ENCODE data around the gene WWOX.

WWOX gene

DNA sequence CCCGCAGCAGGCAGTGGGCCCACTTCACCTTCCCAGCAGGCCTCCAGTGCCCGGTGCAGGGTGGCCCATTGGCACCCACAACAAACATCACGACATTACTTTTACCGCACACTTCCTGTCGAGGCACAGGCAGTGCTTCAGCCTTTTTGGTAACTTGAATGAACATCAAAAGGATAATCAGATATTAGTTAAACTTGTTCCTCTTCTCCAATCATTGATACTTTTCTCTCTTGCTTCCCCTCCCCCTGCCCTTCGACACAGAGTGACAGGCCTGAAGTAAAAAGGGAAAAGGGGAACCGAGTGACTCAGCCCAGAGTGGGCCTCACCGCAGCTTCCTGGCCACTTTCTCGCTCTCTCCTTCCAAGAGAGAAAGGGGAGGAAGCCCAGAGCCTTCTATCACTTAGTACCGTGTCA lies 994.1 kb downstream of the WWOX start:
- DNase-seq (ENCODE audit: low read depth in 2 of 2), result no peak

DNA sequence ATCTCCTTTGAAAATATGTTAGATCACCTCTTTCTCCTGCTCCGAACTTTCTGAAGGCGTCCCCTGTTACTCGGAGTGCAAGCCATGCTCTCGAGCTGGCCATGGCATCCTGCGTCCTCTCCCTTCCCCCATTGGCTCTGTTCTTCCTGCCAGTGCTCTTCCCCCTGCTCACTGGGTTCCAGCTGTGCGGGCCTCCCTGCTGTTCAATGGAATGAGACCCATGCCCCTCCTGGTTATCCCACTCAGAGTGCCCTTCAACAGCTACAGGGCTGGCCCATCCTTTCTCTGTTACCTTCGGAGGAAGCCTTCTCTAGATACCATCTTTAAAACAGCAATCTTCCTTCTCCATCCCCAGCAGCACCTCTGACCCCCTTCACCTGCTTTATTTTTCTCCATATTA lies 996.8 kb downstream of the WWOX start:
- DNase-seq (ENCODE audit: low read depth in 2 of 2), result no peak

DNA sequence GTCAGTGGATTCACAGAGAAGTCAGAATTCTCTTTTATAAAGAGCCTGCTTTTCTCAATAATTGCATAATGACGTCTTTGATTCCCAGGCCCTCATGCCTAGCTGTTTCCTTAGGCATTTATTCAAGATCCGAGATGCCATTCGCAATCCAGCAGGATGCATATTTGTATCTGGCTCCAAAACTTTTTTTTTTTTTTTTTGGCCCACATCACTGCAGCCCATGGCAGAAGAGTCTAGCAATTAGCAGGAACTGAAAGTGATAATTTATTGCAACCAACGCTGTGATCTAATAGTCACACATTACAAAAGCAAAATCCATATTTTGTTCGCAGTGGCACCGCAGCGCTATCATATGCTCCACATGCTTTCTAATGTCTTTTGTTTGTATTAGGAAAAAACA lies 997.7 kb downstream of the WWOX start:
- no peak for DNase-seq (ENCODE audit: low read depth in 2 of 2)

DNA sequence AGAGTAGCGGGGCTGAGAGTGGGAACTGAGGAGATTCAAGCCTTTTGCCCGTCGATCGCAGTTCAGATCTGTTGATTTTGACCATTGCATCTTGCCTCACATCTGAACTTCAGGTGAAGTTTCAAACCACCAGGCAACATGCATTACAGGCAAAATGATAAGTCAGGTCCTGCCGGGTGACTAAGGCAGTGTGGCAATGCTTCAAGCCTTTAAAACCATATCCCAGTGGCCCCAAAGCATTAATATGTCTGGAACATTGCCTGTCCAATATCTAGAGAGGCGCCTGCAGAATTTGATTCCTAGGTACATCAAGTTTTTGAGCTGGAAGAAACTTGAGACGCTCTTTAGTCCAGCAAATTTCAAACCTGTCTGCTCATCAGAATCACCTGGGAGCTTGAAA lies 998.3 kb downstream of the WWOX start:
- no peak for DNase-seq (ENCODE audit: low read depth in 2 of 2)

DNA sequence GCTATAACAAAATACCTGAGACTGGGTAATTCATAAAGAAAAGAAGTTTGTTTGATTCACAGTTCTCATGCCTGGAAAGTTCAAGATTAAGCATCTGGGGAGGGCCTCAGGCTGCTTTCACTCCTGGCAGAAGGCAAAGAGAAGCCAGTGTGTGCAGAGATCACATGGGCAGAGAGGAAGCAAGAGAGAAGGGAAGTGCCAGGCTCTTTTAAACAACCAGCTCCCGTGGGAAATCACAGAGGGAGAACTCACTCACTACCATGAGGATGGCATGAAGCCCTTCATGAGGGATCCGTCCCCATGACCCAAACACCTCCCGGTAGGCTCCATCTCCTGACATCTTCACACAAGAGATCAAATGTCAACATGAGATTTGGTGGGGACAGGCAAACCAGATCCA lies 999.5 kb downstream of the WWOX start:
- DNase-seq (ENCODE audit: low read depth in 2 of 2), result no peak

DNA sequence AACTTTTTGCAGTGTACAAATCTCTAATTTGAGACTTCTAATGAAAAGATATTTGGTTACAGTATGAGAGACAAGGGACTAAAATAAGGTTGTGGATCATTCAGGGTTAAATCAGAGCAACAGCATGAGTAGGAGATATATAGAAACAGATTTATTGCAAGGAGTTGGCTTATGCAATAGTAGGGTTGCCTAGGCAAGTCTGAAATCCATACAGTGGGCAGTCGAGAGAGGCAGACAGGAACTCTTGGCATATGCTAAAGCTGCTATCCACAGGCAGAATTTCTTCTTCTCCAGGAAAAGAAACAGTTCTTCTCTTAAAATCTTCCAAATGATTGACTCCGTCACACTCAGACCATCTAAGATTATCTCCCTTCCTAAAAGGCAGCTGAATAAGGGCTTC lies 1000.3 kb downstream of the WWOX start:
- no peak for DNase-seq (ENCODE audit: low read depth in 2 of 2)

DNA sequence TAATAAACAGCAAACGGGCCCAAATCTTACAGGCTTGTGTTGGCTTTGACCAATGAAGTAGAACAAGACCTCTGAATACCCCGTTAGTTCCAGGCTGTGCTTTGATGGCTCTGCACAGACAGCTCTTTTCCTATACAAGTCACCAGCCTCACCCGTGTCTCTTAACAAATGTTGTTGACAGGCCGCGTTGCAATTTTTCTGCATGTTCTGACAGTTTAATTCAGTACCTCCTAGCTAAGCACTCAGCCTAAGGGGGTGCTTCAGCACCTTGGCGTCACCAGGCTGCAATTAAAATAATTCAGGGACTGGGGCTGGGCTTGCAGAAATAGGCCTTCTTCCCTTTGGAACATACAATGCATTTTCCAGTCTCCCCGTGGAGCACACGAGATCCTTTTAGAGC lies 1001.0 kb downstream of the WWOX start:
- DNase-seq (ENCODE audit: low read depth in 2 of 2), result no peak

DNA sequence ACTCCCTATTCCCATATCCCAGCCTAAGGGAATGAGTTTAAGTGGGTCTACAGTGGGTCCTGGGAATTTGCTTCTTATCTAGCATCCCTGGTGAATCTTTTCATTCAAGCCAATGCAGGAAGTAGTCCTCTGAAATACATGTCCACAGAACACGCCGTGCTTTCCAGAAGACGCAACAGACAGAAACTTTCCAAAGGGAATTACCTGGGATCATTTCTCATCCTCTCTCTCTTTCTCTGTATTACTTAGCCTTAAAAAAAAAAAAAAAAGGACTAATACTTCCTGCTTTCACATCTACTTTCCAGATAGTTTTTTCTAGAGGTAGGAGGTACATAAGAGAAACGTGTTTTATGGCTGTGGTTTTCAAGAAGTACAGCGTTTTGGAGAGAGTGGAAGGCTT lies 1002.0 kb downstream of the WWOX start:
- DNase-seq (ENCODE audit: low read depth in 2 of 2), result no peak

DNA sequence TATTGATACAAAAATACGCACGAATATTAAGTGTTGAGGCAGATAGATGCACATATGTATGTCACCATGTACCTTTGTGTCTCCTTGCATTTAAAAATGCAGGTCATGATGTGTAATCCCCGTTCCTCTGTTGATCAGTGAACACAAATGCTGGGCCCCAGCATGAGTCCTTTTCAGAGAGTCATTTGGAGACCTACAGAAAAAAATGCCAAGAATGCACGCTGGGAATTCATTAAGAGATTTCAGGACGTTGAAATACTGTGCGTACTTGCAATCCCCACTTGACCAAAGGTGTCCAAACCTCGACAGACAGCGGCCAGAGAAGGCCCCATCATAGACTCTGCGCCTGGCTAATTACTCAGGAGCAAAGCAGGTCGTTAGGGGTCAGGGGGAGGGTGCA lies 1005.1 kb downstream of the WWOX start:
- no peak for DNase-seq (ENCODE audit: low read depth in 2 of 2)

DNA sequence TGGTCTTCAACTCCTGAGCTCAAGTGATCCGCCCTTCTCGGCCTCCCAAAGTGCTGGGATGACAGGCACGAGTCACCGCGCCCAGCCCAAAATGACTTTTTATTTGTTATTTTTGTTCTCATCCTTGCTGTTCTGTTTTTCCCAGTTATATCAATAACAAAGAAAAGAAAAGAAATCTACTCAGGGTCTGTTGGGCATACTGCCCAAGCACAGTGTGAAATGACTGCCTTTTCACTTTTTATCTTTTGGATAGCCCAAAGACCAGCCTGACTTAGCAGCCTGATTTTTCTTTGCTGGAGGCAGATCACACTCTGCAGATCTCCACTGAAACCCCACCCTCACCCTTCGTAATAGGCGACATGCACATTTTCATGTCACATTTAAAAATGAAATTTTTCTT lies 1007.8 kb downstream of the WWOX start:
- no peak for DNase-seq (ENCODE audit: low read depth in 2 of 2)

DNA sequence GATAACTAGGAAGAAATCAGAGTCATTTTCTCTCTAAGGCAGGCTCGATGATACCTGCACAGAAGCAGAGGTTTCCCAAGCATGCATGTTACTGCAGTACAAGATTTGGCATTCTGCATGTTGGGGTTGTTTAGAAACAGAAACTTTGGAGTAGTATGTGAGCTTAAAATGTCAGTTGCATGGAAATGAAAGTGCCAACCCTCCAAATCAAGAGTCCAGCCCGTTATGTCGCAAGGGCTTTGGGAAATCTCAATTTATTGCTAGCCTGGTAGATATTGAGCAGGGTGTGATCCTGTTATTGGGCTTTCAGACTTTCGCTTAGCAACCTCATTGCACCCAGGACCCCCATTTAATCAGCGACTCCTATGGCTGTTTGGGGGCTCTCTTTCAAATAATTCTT lies 1010.3 kb downstream of the WWOX start:
- no peak for DNase-seq (ENCODE audit: low read depth in 2 of 2)

DNA sequence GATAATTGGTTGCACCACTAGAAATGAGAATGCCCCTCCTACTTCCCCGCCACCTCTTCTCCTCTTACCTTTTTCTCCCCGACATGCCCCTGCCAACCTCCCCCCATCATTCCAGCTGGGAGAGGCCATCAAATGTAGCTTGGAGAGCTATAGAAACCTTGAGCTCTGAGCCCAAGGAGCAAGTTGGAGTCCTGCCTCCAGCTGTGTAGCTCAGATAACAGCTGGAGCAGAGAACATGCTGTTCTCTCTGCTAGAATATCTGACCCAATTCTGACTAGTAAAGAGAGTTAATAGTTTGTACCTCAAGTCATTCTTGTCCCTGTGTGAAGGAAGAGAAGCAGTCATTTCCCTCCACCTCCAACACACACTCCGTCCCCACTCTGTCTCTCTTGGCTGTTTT lies 1010.8 kb downstream of the WWOX start:
- no peak for DNase-seq (ENCODE audit: low read depth in 2 of 2)

DNA sequence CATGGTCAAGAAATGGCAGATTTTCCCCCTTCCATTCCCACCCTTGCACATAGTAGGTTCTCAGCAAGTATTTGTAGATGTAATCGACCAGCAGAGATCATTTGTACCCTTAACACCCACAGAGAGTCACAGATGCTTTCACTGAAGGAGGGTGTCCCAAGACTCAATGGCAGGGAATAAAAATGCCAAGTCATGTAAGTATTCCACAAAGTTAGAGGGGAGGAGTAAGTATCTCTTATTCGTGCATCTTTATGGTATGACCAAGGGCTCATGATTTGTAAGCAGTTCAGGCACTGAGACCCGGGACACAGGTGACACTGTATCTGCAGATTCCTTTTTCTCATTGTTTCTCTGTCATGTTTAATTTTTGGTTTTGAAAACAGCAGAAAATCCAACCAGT lies 1011.5 kb downstream of the WWOX start:
- no peak for DNase-seq (ENCODE audit: low read depth in 2 of 2)

DNA sequence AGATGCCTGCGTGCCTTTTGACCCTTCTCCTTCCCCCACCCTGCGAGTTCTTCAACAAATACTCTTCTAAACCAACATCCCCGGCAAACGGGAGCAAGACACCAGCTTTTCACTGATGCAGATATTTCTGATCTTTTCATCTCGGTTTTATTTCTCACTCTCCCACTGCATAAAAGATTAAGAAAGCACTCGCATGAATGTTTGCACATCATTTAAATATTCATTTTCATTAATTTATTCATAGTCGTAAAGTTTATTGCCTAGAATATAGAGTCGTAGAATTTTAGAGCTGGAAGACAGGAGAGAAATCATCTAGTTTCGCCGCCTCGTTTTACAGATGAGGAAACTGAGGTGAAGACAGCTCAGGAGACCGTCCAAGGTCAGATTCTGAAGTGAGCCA lies 1013.0 kb downstream of the WWOX start:
- no peak for DNase-seq (ENCODE audit: low read depth in 2 of 2)

DNA sequence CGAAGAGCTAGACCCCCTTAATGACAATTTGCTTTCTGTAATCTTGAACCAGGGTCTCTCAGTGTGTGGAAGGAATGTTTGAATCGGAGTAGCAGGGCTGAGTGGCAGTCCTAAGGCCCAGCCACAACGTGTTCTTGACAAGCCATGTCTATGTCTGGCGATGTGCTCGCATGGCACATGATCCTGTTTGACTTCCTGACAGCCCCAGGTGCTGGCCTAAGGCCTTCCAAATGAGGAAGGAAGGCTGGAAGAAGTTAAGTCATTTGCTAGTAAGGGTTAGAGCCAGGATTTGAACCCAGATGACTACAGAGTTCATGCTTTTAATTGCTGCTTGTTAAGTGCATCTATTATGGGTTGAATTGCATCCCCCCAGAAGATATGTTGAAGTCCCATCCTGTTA lies 1014.4 kb downstream of the WWOX start:
- DNase-seq (ENCODE audit: low read depth in 2 of 2), result no peak

DNA sequence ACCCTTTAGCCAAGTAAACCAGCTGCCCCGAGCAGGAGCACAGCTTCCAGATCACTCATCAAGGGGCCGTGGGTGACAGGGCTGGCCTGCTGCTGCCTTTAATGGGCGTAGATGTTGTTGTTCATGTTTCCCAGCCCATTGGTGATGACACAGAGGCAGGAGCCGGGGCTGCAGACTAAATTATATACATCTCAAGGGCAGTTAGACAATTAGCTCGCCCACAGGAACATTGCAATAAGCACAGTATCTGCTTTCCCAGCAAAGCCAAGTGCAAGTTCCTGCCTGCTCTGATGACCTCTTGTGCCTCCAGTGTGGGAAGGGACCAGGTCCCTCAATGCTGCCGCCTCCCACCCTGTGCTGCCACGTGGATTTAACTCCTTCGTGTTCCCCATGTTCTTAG lies 1015.3 kb downstream of the WWOX start:
- no peak for DNase-seq (ENCODE audit: low read depth in 2 of 2)

DNA sequence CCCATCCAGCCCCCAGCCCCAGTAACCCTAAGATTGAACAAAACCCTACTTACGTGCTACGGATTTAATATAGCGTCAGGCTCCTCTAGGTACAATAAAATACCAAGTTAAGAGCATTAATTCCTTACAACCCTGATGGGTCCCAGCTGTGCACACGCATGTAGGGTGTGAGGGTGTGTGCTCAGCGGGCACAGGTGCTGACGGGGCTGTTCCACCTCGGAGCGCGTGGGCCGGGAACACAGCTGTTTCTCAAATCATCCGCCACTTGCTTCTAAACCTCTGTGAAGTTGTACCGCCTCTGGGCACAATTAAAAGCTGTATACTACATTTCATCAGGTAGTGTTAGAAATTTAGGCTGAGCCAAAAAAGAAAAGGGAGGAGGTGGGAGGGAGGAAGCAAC lies 1022.5 kb downstream of the WWOX start:
- DNase-seq (ENCODE audit: low read depth in 2 of 2), result no peak

DNA sequence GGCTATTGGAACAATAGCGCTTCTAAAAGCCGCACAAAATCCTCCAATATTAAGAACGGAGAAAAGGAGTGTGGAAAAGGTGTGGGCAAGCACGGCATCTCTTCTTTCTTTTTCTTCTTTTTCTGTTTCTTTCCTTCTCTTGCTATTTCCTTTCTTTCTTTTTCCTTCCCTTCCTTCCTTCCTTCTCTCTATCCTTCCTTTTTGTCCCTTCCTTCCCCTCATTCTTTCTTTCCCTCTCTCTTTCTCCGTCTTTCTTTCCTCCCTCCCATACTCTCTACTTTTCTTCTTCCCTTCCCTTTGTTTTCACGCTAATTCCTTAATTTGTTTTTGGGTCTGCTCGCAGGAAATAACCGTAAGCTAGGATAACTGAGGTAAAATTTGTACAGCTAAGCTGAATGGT lies 1022.9 kb downstream of the WWOX start:
- no peak for DNase-seq (ENCODE audit: low read depth in 2 of 2)

DNA sequence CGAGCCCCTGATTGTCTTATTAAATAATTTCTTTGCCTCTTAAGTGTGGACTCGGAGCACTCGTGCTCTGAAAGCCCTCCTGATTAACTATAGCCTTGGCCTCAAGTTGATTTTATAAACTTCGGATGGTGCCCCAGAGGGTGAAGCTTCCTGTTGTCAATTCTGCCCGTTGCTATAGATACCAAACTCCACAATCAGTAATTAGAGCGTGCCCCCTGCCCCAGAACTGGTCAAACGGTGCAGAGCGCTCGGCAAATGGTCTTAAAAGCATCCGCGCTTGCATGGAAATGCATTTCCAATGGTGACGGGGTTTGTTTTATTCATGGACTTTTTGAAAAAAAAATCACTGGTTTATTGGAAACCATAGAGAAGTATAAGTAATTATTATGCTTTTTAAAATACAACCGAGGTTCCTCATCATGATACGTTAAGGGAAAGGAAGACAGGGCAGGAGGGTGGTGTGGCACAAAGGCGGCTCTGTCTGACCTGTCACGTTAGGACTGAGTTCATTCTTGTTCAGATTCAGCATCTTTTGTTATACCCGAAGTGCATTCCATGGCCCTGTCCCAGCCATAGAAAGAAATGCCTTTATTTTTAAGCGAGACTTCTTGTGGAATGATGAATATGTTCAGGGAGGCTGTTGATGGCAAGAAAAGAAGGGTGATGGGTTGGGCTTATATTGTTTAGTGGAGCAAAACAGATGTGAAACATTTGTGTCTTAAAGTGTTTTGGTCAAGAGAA lies 1024.7 kb downstream of the WWOX start:
- DNase-seq (ENCODE audit: low read depth in 2 of 2), result no peak

DNA sequence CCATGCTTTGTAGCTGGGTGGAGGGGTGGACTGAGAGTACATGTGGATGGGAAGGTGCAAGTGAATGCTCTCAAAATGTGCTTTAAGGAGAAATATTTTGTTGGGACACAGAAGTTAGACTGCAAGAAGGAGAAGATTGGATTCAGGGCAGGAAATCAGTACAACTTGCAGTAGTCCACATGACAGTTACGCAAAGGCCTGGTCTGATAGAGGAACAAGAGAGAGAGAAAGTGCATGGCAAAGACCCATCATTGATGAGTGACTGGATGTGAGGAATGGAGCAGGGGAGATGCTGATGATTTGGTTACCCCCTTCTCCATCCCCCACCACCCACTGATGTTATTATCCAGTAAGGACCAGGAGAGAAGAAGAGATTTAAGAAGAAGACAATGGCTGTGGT lies 1028.3 kb downstream of the WWOX start:
- DNase-seq (ENCODE audit: low read depth in 2 of 2), result no peak

DNA sequence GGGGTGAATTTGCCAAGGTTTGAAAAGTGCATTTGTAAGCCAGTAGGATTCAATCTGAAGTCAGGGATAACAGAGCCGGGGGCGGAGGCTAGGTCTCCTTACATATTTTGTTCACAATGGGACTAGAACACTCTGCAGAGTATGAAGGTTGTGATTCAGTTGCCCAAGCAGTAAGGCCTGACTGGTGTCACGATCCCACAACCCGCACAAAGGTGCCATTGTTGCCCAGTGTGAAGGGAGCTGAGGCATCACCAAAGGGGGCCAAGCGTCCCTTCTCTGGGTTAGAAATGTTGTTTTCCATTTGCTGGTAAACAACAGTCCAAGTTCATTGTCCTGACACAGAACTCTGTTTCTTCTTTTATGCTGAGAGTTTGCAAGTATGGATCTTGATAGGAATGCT lies 1029.3 kb downstream of the WWOX start:
- no peak for DNase-seq (ENCODE audit: low read depth in 2 of 2)

DNA sequence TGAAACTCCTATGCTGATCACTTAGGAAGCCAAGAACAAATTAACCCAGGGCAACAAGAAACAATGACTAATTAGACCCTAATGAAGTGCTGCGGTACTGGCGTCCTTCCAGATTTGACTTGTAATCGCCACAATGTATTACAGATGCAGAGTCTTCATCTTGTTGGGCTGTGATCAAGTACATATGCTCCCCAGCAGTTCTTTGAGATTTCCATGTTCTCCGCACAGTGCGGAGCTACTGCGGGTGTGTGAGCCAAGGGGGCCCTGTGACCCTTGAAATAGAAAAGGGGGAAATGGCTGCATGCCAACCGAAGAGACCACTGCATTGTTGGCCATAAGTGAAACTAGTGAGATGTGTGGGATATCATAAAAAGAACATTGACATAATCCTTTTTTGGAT lies 1031.2 kb downstream of the WWOX start:
- DNase-seq (ENCODE audit: low read depth in 2 of 2), result no peak

DNA sequence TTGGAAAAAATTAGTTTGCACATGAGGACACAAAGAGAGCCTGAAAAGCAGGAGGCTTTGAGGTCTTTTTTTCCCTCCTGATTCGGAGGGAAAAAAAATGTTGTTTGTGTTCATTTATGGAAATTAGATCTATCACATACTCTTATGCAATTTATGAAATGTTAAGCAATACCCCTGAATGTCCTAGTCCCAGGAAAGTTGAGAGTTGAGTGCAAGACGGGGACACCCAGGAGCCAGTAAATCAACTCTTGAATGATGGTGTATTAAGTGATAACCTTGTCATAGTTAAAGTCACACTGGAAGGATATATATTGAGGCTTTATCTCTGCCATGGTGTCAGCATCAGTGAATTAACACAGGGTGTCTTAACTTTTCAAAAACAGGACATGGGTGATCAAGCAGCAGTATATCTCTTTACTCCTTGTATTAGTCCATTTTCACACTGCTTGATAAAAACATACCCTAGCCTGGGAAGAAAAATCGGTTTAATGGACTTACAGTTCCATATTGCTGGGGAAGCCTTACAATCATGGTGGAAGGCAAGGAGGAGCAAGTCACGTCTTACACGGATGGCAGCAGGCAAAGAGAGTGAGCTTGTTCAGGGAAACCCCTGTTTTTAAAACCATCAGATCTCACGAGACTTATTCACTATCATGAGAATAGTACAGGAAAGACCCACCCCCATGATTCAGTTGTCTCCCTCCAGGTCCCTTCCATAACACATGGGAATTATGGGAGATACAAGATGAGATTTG lies 1032.0 kb downstream of the WWOX start:
- DNase-seq (ENCODE audit: low read depth in 2 of 2), result no peak

DNA sequence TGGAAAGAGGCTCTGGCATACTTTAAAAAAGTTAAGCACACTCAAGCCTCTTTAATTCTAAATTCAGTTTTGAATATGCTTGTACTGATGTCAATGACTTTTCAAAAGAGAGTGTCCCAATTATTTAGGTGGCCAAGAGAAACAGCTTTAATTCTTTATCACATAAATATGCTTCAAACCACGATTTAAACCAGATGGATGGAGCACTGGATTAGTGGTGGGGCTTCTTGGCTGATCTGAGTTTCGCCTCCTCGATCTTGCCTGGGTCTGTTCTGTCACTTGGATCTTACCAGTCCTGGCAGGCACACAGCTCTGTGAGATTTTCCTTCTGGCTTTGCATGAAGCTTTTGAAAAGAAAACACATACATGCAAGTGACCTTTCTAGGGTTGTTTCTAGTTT lies 1033.2 kb downstream of the WWOX start:
- no peak for DNase-seq (ENCODE audit: low read depth in 2 of 2)

Data from activated CD8-positive, alpha-beta memory T cell treated with anti-CD3 and anti-CD28 coated beads for 4 hours (primary cell).